SIG-M5 (cell line): ENCODE results near the gene TOMM40L.

ENCODE experiments used
- DNase-seq: peaks from one replicate; lab custom pipeline; 2025; lab: John Stamatoyannopoulos, UW

The TOMM40L gene

DNA sequence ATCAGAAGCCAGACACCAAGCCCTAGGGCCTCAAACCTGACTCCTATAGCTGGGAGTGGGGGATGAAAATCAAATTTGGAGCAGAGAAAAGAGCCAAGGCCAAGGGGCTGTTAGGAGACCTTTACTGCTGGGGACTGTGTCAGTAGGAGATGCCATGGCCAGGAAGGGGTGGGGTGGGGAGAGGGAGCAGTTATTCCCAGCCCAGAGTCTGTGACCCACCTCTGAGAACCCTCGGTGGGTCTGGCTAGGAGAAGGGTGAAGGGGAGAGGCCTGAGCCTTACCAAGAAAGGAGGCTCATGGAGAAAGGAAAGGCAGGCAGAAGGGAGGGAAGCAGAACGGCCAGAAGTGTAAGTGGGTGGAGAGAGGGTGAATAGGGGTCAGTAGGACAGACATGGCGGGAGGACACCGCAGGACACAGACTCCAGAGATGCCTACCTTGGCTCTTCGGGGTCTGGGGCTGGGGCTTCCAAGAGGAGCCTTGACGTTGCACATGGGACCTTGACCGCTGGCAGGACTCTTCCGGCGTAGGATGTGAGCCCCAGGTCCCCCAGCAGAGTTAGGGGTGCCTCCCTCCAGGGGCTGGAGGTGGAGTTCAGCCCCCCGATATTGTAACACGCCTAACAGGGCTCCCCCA lies 28.2 kb upstream of the TOMM40L start:
- no peak for DNase-seq

DNA sequence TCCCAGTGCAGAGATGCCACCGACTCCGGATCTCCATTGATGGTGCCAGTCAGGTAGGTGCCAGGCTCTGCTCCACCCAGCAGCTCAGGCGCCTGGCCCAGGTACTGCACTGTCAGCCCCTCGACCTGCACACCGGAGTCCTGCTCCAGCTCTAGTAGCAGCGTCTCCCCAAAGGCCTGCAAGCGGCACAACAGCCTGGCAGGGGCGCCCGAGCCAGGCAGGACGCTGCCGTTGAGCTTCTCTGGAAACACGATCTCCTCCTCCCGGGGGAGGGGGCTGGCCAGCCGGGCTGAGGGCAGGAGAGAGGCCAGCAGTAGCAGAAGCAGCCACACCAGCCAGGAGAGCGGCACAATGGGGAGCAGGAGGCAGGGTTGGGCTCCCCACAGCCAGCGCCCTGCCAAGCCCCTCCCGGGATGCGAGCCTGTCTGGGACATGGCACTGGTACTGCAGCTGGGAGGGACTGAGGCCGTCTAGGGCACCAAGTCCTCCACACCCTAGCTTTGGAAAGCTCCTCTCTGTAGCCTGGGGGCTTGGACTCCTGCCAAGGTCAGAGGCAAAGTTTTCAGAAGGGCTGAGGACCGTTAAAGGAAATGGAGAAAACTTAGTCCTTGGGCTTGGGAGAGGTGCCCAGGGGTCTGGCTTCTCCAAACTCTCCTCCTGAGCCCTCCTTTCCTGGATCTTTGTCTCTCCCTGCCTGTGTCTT lies 27.5 kb upstream of the TOMM40L start:
- DNase-seq: no peak

DNA sequence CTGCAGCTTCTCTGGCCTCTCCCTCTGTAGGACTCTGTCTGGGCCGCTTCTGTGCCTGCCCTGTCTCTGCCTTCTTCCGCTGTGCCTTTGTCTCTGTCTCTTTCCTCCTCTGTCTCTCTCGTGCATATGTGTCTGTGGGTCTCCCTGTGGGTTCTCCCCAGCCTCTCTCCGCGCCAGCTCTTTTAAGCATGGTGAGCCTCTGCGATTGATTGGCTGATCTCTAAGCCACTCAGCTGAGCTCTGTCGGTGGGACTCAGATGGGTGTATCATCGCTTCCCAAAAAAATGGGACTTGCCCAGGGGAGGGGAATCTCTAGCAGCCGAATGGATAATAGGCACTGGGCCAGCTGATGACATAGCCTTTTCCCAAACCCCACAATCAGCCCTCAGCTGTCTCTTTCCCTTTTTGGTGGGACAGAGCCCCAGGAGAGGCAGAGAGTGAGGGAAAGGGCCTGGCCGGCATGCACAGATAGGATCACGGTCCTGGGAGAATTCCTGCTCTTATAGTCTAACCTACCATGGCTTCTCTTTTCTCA lies 26.9 kb upstream of the TOMM40L start, which contains the start of gene ADAMTS4:
Gene ADAMTS4, minus strand, starts transcription at position 158 of the 535 bp plus-strand sequence. CDS start 427 bp downstream, outside the sequence.
- no peak for DNase-seq

DNA sequence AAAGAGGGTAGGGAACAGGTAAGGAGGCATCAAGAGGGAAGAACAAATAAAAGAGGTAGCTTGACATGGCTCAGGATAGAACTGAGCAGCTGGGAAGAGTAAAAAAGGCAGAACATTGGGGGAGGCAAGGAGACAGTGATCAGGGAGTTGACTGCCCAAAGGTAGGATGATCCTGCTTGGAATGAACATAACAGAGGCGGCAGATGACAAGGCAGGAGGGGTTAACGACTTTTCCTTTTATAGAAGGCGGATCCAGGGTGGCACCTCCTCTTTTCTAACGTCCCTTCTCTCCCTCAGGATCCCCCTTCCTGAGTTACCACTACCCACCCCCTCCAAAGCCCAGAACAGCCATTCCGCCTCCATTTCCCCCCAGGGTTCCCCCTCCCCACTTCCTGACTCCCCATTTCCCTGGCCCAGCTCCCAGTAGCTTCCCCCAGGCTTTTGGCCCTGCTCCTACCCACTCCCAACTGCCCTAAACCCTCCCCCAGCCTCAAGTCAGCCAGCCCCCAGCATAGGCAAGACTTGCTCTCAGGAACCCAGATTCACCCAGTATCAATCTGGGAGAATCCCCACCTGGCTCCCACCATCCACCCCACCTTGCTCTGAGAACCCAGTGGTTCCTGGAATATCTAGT lies 26.2 kb upstream of the TOMM40L start:
- DNase-seq: no peak

DNA sequence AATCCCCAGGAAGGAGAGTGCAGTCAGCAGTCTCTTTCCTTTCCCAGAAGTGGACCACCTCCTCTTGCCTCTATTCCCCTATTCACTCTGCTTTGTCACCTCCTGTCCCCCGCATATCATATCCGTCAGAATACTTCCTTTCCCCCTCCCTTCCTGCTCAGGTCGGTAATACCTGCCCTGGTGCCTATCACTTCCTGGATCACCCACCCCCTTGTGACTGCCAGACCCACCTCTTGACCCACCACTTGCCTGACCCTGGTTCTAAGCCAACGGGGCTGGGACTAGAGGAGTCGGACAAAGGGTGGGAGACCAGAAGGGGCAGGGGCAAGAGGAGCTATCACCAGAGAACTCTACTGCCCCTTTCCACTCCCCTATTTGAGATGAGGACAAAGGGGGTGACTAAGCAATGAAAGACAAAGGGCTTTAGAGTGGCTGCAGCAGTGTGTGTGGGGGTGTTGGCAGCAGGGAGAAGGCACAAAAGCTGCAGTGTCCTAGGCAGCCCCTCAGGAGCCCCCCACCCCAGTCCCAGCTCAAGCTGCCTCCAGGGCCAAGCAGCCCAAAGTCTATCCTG lies 25.4 kb upstream of the TOMM40L start:
- DNase-seq: no peak

DNA sequence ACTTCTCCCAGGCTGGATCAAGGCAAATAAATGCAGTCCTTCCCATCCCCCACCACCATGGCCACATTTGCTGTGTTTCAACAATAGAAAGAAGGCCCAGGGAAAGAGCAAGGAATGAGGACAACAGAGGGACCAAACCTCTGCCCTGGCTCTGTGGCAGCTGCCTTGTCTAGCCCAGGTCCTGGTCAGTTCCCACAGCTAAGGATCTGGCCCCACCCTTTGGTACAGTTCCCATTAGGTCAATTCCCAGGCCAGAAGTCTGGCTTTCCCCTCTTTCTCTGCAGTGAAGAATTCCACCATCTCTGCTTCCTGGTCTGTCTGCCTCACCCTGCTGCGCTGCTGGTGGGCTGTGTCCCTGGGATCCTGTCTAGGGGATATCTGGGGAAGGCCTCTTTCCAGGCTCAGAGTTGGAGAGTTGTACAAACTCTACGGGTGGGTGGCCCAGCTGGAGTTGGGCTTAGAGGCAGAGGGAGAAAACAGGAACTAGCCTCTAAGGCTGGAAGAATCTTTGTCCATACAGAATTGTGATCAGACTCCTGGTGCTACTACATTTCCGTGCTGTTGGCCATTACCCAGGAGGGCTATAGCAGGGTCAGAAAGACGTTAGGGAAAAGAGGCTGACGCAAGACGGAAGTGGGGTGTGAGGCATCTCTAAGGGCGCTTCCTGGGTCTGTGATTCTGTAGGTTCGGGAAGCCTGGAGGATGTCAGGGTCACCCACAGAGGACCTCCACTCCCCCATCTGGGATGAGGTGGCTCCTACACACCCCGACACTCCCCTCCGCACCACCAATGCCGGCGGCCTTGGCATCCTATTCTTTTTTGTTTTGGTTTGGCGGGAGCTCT lies 24.6 kb upstream of the TOMM40L start:
- DNase-seq: no peak

DNA sequence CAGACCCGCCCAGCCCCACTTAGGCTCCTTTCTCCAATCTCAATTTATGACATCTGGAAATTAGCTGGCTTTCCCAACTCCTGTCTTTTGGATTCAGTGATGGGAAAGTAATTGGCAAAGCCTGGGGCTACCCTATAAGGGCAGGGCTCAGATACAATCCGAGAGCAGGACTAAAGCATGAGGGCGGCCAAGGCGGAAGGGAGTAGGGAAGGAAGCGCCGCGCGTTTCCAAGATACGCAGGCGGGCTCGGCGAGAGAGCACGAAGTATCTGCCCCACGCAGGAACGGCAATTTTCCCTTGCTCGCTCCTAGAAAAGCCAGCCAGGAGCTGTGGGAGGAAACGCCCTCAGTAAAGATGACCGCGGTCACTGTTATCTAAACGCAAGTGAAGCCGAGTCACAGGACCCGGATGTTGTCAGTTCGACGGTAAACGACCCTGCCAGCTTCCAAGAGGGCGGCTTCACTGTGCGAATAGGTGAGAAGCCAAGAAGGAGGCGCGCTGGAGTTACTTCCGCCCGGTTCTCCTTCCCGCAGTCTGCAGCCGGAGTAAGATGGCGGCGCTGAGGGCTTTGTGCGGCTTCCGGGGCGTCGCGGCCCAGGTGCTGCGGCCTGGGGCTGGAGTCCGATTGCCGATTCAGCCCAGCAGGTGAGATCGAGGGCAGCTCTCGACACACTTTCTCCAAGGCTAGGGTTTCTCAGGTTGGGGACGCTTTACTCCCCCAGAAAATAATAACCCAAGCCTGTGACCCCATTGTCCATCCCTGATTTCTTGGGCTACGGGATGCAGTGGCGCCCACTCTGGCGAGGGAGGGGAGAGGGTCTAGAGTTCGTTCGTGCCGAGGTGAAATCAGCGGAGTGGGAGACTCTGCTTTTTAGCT lies 23.8 kb upstream of the TOMM40L start, which contains the start of gene NDUFS2:
Gene NDUFS2, plus strand, starts transcription at position 532 of the 877 bp plus-strand sequence. Its CDS starts 19 bp downstream, at position 551.
- peak; percentile 99 for DNase-seq

DNA sequence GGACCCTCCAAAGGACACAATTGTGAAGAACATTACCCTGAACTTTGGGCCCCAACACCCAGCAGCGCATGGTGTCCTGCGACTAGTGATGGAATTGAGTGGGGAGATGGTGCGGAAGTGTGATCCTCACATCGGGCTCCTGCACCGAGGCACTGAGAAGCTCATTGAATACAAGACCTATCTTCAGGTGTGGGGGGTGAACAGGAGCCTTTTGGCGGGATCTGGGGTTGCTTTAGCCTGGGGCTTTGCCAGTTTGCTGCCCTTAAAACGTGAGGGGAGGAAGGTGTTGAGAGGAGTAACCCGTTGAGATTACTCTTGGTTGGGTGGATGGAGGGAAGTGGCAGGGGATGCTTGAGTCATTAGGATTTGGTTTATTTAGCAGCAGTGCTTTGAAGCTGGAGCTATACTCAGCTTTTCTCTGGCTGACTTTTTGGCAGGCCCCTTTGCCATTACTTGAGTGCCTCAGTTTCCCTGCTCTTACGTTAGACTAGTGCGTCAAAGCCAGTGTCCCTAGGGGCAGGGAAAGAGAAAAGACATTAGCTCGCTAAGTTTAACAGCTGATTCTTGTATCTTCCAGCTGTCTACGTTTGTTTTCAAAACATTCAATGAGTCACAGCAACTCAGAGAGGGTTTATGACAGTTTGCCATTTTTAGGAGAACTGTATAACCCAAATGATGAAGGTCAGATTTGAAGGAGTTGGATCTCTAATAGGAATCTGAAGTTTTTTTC lies 19.3 kb upstream of the TOMM40L start:
- DNase-seq: no peak

DNA sequence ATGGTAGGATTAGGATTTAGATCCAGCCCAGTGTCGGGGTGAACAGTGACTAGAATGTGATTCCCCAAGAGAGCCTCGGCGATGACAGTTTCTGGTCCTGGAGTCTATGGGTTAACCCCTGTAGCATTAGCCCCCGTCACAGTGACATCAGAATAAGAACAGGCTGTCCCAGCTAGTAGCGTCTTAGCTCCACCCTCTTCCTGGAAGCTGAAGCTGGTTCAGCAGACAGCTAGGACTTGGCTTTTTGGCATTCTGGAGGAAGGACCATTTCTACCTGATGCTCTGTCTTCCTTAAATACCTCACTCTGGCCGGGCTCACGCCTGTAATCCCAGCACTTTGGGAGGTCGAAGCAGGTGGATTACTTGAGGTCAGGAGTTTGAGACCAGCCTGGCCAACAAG lies 18.7 kb upstream of the TOMM40L start:
- no peak for DNase-seq

DNA sequence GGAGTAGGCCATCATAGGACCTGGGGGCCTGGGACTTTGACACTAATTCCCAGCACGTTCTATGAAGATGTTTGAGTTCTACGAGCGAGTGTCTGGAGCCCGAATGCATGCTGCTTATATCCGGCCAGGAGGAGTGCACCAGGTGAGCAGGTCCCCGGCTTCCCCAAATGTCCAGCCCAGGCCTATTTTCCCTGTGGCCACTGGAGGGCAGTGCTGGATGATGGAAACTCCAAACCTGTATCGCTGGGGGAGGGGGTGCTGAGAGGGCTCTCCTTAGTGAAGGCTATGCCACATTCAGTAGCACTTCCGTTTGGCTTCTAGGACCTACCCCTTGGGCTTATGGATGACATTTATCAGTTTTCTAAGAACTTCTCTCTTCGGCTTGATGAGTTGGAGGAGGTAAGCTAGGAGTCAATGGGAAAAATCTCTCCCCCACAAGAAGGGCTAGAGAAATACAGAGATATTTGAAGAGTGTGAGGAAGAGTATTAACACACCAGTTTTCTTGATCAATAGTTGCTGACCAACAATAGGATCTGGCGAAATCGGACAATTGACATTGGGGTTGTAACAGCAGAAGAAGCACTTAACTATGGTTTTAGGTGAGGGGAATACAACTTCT lies 16.0 kb upstream of the TOMM40L start:
- DNase-seq: no peak

DNA sequence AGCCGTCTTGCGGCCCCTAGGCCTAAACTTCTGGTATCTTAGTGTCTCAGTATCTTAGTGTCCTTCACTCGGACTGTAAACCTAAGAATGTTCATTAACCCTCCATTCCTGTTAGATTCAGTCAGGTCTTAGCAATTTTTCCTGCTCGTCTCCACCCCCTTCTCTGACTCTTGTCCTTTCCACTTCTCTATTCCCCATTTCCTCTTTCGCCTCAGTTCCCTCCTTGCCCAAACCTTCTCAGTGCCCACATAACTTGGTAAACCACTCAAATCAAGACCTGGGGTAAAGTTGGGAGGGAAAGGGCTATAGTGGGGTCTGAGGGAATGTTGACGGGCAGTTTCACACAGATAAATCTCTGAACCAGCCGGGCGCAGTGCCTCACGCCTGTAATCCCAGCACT lies 11.5 kb upstream of the TOMM40L start:
- no peak for DNase-seq

DNA sequence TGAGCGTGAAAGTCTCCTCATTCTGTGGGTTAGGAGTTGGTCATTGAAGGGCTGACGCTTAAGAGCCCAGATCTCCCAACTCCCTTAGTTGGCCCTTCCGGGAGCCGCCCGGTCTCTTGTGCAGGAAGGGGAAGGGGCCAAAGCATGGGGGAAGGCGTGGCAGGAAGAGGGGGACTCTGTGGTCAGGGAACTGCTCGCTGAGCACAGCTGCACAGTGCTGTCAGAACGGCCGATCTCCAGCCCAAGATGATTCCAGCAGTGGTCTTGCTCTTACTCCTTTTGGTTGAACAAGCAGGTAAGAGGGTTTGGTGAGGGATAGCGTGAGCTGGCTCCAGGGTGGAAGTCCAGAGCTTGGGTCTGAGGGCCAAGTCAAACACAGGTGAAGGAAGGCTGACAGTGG lies 10.8 kb upstream of the TOMM40L start, which contains the start of gene FCER1G:
Gene FCER1G, plus strand, starts transcription at position 220 of the 400 bp plus-strand sequence. Its CDS starts 27 bp downstream, at position 247.
- DNase-seq: no peak

DNA sequence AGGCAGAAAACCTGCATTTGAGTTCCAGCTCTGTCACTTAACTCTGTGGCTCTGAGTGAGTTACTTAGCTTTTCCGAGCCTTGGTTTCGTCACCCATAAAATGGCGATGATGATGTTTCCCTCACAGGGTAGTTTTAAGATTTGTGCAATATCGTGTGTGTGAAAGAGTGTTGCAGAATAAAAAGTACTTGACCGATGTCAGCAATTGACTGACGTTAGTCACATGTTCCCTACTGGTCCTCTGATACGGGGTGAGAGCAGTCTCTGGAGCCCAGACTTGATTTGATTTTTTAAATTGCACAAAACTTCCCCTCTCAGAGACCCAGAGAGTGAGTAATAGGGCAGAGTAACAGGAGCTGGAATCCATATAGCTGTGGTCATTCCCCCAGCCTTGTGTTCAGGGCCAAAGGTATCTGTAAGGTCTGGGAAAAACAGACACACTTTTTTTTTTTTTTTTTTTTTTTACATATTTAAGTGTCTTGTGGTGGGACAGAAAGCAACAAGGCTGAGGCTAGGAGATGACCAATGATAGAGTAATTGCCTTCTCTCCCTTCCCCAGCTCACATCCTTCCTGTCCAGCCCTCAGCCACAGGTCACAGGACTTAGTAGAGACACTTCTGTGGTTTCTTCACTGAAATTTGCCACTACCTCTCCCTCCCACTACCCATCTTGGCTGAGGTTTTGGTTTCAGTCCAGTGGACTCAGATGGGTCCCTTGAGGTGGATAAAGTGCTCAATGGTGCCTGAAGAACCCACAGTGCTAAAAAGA lies 8.7 kb upstream of the TOMM40L start:
- DNase-seq: peak; percentile 93

DNA sequence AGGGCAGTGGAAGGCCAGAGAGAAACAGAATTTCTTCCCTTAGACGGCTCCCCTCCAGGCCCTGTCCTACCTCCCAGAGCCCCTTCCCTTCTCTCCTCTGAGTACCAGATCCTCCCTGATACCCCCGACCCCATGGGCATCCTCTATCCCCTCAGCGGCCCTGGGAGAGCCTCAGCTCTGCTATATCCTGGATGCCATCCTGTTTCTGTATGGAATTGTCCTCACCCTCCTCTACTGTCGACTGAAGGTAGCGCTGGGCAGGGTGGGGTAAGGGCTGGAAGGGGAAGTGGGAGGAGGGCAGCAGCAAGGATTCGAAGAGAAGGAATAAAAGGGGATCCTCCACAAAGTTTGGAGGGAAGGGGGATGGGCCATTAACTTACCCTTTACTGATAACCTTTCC lies 8.0 kb upstream of the TOMM40L start:
- no peak for DNase-seq

DNA sequence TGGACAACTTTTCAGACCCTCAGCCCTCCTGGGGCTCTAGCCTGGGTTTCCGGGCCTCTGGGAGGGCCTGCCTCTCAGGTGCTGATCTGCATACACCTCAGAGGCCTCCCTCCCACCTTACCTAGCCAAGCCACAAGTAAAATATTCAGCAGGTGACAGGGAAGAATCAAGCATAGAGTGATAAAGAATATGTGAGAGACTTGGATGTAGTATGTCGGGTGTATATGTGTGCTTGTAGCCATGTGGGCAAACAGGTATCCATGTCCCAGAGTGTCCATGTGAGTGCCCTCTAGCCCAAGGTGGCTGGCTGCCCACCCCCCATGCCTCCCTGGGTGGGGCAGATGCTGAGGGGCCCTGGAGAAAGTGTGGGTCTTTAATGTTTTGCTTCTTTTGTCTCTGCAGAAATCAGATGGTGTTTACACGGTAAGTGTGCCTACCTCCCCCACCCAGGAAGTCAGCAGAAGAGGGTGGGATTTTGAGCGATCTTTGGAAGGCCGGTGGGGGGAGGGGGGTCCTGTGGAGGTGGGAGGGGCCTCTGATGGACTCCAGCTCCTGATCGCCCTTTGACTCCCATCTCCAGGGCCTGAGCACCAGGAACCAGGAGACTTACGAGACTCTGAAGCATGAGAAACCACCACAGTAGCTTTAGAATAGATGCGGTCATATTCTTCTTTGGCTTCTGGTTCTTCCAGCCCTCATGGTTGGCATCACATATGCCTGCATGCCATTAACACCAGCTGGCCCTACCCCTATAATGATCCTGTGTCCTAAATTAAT lies 7.4 kb upstream of the TOMM40L start:
- DNase-seq: no peak

DNA sequence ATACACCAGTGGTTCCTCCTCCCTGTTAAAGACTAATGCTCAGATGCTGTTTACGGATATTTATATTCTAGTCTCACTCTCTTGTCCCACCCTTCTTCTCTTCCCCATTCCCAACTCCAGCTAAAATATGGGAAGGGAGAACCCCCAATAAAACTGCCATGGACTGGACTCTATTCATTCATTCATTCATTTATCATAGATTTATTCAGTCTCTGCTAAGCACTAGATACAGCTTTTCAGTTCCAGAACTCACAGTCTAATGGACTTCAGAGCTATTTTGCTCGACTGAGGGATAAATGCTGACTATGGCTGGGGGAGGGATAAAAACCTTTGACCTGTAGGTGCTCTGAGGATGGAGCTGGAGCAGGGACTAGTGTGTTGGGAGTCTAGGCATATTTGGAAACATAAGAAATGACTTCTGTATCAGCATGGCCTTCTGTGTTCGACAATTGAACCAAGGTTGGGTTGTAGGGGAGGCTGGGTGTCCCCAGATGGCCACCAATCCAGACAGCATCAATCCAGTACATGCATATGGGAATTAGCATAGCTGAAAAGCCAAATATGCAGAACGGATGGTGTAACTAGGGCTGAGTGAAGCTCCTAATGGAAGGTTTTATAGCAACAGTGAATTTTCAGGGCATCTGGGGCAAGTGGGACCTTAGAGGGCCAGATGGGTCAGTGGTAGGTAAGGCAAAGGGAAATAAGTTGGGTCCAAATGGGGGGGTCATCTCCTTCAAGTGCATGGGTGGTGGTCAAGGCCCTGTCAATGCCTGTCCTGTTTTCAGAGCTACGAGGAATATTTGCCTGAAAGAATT lies 6.6 kb upstream of the TOMM40L start:
- DNase-seq: no peak

DNA sequence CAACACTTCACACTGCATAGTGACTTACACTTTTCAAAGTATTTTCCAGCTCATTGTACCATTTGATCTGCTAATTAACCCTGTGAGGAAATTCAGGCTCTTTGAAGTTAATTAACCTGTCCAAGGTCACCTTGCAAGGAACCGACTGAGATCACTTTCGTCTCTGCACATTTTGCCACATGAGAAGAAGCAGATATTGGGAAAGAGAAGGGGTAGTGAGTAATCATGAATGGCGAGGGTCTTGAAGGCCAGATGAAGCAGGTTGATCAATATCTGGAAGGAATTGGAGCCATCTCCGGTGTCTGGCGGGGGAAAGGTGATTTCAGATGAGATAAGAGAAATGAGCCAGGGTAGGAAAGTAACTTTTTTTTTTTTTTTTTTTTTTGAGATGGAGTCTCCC lies 5.9 kb upstream of the TOMM40L start:
- no peak for DNase-seq
